Cardiac muscle cell (in vitro differentiated cells and primary cell): ENCODE measurements around the gene C5. TPM values are rescaled to one million over a fixed set of nuclear protein-coding genes. Genes with fewer than 3 reads are reported as not detected.

Experiments
- DNase-seq, 2 donors: peaks; one replicate each; pipeline versions ENCODE4 v3.0.0 to v3.0.0-alpha.2; 2010 to 2017; ENCODE audit warnings: low read depth in 1 of 2, low spot score in 1 of 2
- H3K27ac ChIP-seq: fragments of 200-600 bp; sonication (generic); 2 replicates; pipeline ENCODE4 v1.5.1; 2016
- H3K27me3 ChIP-seq: fragments of 200-600 bp; sonication (generic); 2 replicates; pipeline ENCODE4 v1.6.0; 2016; ENCODE audit warnings: control low read depth
- H3K36me3 ChIP-seq: fragments of 200-600 bp; sonication (generic); 2 replicates; pipeline ENCODE4 v1.5.1; 2016; ENCODE audit warnings: control low read depth
- H3K4me1 ChIP-seq: fragments of 200-600 bp; sonication (generic); 2 replicates; pipeline ENCODE4 v1.8.1; 2017; ENCODE audit warnings: low read depth, mild to moderate bottlenecking, mixed run types
- H3K4me3 ChIP-seq: fragments of 200-600 bp; sonication (generic); 2 replicates; pipeline ENCODE4 v1.5.1; 2016; ENCODE audit warnings: mild to moderate bottlenecking
- H3K9me3 ChIP-seq: fragments of 200-600 bp; sonication (generic); 2 replicates; pipeline ENCODE4 v1.5.1; 2017; ENCODE audit warnings: low read depth, mild to moderate bottlenecking, control low read depth
- CTCF ChIP-seq: IDR thresholded peaks from 2 replicates; pipeline ENCODE4 v1.5.1; 2012; ENCODE audit warnings: low read depth, mild to moderate bottlenecking, low read length
- polyA plus RNA-seq: library from polyadenylated mRNA; unstranded; fragments of >200 nt; fragmentation: Nextera tagmentation; extraction: Ambion mirVana; gene quantifications from 2 replicates; pipeline ENCODE4 v1.2.1, GENCODE V29; 2016
- total RNA-seq: library from RNA; depleted of rRNA; stranded (reverse); fragments of >200 nt; gene quantifications from 2 replicates; pipeline ENCODE4 v1.2.3, GENCODE V29; 2016

C5 gene
- total and polyA plus RNA-seq, 2 experiments from 2014 or later = 0.55 to 1.3 TPM

DNA sequence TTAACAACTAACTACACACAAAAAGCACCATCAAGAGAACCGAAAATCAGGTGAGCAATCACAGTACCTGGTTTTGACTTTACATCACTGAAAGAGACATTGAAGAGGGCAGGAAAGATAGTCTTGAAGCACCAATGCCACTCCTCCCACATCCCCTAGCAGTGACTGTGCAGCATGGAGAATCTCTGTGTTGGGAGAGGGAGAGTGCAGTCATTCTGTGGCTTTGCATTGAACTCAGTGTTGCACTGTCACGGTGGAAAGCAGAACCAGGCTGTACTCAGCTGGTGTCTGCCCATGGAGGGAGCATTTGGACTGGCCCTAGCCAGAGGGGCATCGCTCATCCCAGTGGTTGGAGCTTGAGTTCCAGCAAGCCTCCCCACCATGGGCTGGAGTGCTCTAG lies 40.4 kb downstream of the C5 start:
- Histone ChIP-seq H3K4me1 (no peaks in the 10 kb centered on the region), H3K27me3 (no peaks in the 10 kb centered on the region), H3K27ac (no peak overlapping the region), H3K9me3 (no peaks in the 10 kb centered on the region), H3K36me3 (no peaks in the 10 kb centered on the region), H3K4me3 (no peak overlapping the region)
- no peak for TF ChIP-seq CTCF
- DNase-seq = no peak

- Histone ChIP-seq H3K27me3 (no peaks in the 10 kb centered on the region), H3K4me1 (no peaks in the 10 kb centered on the region), H3K9me3 (no peaks in the 10 kb centered on the region), H3K27ac (no peak overlapping the region), H3K4me3 (no peak overlapping the region), H3K36me3 (no peaks in the 10 kb centered on the region)
- TF ChIP-seq CTCF = no peak
- DNase-seq = no peak
Observed at GRCh38 chr9:120999317-120999716, 50.8 kb downstream of the C5 start.

DNA sequence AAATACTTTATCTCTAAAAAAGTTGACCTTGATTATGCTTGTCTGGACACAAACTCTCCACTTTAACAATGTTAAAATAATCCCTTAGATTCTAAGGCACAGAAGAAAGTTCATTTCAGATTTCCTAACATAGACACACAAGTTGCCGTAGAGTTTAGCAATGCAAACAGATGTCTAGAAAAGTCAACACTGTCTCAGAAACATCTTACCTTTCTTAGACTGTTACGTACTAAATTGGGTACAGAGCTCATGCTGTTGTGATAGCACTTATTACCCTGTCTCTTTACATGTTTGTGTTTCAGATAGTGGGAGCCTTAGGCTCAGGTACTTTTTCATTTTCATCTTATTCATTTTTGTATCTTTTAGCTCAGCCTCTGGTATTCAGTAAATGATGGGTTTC lies 52.0 kb downstream of the C5 start:
- H3K4me3 ChIP-seq = no peak overlapping the region
- no peaks in the 10 kb centered on the region for H3K36me3 ChIP-seq
- no peaks in the 10 kb centered on the region for H3K27me3 ChIP-seq
- no peaks in the 10 kb centered on the region for H3K4me1 ChIP-seq
- no peak for TF ChIP-seq CTCF
- H3K9me3 ChIP-seq = no peaks in the 10 kb centered on the region
- no peak for DNase-seq
- no peak overlapping the region for H3K27ac ChIP-seq

- TF ChIP-seq CTCF = no peak
- H3K9me3 ChIP-seq = no peaks in the 10 kb centered on the region
- H3K27me3 ChIP-seq = no peaks in the 10 kb centered on the region
- DNase-seq = no peak
- no peaks in the 10 kb centered on the region for H3K36me3 ChIP-seq
- no peak overlapping the region for H3K27ac ChIP-seq
- H3K4me1 ChIP-seq = no peaks in the 10 kb centered on the region
- no peak overlapping the region for H3K4me3 ChIP-seq
Observed at GRCh38 chr9:120997502-120997901, 52.6 kb downstream of the C5 start.

- Histone ChIP-seq H3K4me3 (no peak overlapping the region), H3K27ac (no peak overlapping the region), H3K36me3 (no peaks in the 10 kb centered on the region), H3K9me3 (no peaks in the 10 kb centered on the region), H3K27me3 (no peaks in the 10 kb centered on the region), H3K4me1 (no peaks in the 10 kb centered on the region)
- no peak for TF ChIP-seq CTCF
- no peak for DNase-seq
Observed at GRCh38 chr9:120996409-120996808, 53.7 kb downstream of the C5 start.

- H3K36me3 ChIP-seq = no peaks in the 10 kb centered on the region
- no peaks in the 10 kb centered on the region for H3K27me3 ChIP-seq
- no peak for TF ChIP-seq CTCF
- DNase-seq = no peak
- no peaks in the 10 kb centered on the region for H3K9me3 ChIP-seq
- no peaks in the 10 kb centered on the region for H3K4me1 ChIP-seq
- H3K4me3 ChIP-seq = no peak overlapping the region
- H3K27ac ChIP-seq = no peak overlapping the region
Observed at GRCh38 chr9:120989065-120989464, 61.0 kb downstream of the C5 start.
